GM12878 (cell line): Measurements from ENCODE around the gene LSM12. TPM values are rescaled to one million over a fixed set of nuclear protein-coding genes. Genes with fewer than 3 reads are reported as not detected.

Experiments
- ATF7 ChIP-seq: fragments of 450-650 bp; IDR thresholded peaks from 2 replicates; pipeline ENCODE4 v1.6.1; 2016; ENCODE audit warnings: low read depth, mild to moderate bottlenecking
- BCL3 ChIP-seq: IDR thresholded peaks from 2 replicates; pipeline ENCODE4 v1.6.1; 2011; ENCODE audit warnings: borderline replicate concordance, low read depth, mild to moderate bottlenecking, moderate library complexity, low read length; ENCODE audit not compliant: insufficient read depth, poor library complexity, severe bottlenecking
- BRCA1 ChIP-seq: IDR thresholded peaks from 2 replicates; pipeline ENCODE4 v1.6.1; 2011; ENCODE audit warnings: low read depth, low read length, improper control_type of control experiment
- CHD1 ChIP-seq: IDR thresholded peaks from 2 replicates; pipeline ENCODE4 v1.6.1; 2012; ENCODE audit warnings: low read depth, low read length, improper control_type of control experiment
- CREM ChIP-seq: IDR thresholded peaks from 2 replicates; pipeline ENCODE4 v1.6.1; 2014; ENCODE audit warnings: antibody characterized with exemption, low read depth
- FOXK2 ChIP-seq: fragments of 450-650 bp; IDR thresholded peaks from 2 replicates; pipeline ENCODE4 v1.6.1; 2017; ENCODE audit warnings: mild to moderate bottlenecking, moderate library complexity
- IKZF1 ChIP-seq: fragments of 450-650 bp; conservative IDR thresholded peaks from 2 replicates; pipeline ENCODE4 v1.6.1; 2017; ENCODE audit warnings: antibody characterized with exemption, mild to moderate bottlenecking
- KLF5 ChIP-seq: fragments of 450-650 bp; IDR thresholded peaks from 2 replicates; pipeline ENCODE4 v1.6.1; 2014; ENCODE audit warnings: mild to moderate bottlenecking; ENCODE audit not compliant: partially characterized antibody
- MTA2 ChIP-seq: fragments of 450-650 bp; IDR thresholded peaks from 2 replicates; pipeline ENCODE4 v1.6.1; 2016; ENCODE audit warnings: low read depth, mild to moderate bottlenecking, moderate library complexity
- MYB ChIP-seq: fragments of 150-350 bp; IDR thresholded peaks from 2 replicates; pipeline ENCODE4 v1.6.1; 2014; ENCODE audit warnings: mild to moderate bottlenecking, low read depth, low read length, borderline replicate concordance
- POLR2AphosphoS5 ChIP-seq: IDR thresholded peaks from 2 replicates; pipeline ENCODE4 v1.6.1; 2011; ENCODE audit warnings: mild to moderate bottlenecking, low read length, inconsistent platforms
- RAD51 ChIP-seq: fragments of 450-650 bp; IDR thresholded peaks from 2 replicates; pipeline ENCODE4 v1.6.1; 2016; ENCODE audit warnings: moderate library complexity, mild to moderate bottlenecking, inconsistent platforms
- RCOR1 ChIP-seq: conservative IDR thresholded peaks from 2 replicates; pipeline ENCODE4 v1.6.1; 2012; ENCODE audit warnings: low read depth, low read length, improper control_type of control experiment
- TCF7 ChIP-seq: IDR thresholded peaks from 2 replicates; pipeline ENCODE4 v1.6.1; 2014; ENCODE audit warnings: antibody characterized with exemption, borderline replicate concordance
- USF1 ChIP-seq: IDR thresholded peaks from 2 replicates; pipeline ENCODE4 v1.6.1; 2011; ENCODE audit warnings: borderline replicate concordance, low read depth, mild to moderate bottlenecking, moderate library complexity, mixed read lengths, low read length; ENCODE audit not compliant: insufficient read depth; ENCODE audit errors: extremely low read length
- YBX1 ChIP-seq: fragments of 450-650 bp; IDR thresholded peaks from 2 replicates; pipeline ENCODE4 v1.6.1; 2016; ENCODE audit warnings: antibody characterized with exemption
- ZNF592 ChIP-seq: fragments of 450-650 bp; IDR thresholded peaks from 2 replicates; pipeline ENCODE4 v1.6.1; 2017; ENCODE audit warnings: mild to moderate bottlenecking, moderate library complexity
- ZSCAN29 ChIP-seq: fragments of 450-650 bp; IDR thresholded peaks from 2 replicates; pipeline ENCODE4 v1.6.1; 2017; ENCODE audit warnings: mild to moderate bottlenecking, moderate library complexity
- polyA plus RNA-seq, 11 experiments: library from polyadenylated mRNA; depleted of rRNA in 4 of 11; unstranded in 6 of 11; stranded (reverse) in 5 of 11; fragments of >200 nt; fragmentation: Nextera tagmentation in 4 of 11; fragmentation: Illumina TruSeq in 1 of 11; extraction: Ambion mirVana in 4 of 11; extraction: Trizol in 1 of 11; gene quantifications; 1 replicate in 1 of 11; 2 replicates in 10 of 11; pipeline versions ENCODE4 v1.2.1 to v1.2.3, GENCODE V29; 2011 to 2016; ENCODE audit warnings: inconsistent platforms in 2 of 11, missing spikeins in 2 of 11, low read depth in 1 of 11
- total RNA-seq, 4 experiments: library from RNA; depleted of rRNA in 3 of 4; stranded (reverse); fragments of >200 nt in 3 of 4; fragmentation: Illumina TruSeq in 1 of 4; extraction: Trizol in 1 of 4; gene quantifications; 2 replicates each; pipeline versions ENCODE4 v1.2.1 to v1.2.3, GENCODE V29; 2013 to 2021
- TF ChIP-seq, protein P1 (sequence below): IDR thresholded peaks from 2 replicates; pipeline ENCODE4 v1.6.1; 2011; ENCODE audit warnings: low read depth, mild to moderate bottlenecking, low read length, moderate library complexity, borderline replicate concordance; ENCODE audit errors: extremely low read depth
- TF ChIP-seq, protein P2 (sequence below): IDR thresholded peaks from 2 replicates; pipeline ENCODE4 v1.6.1; 2011; ENCODE audit warnings: mild to moderate bottlenecking, low read depth, low read length, moderate library complexity; ENCODE audit not compliant: insufficient replicate concordance
- TF ChIP-seq, protein P3 (sequence below): IDR thresholded peaks from 2 replicates; pipeline ENCODE4 v1.6.1; 2012; ENCODE audit warnings: low read length, inconsistent platforms

Gene LSM12
- total and polyA plus RNA-seq, 10 of the 15 experiments (the other 5 are each of a cell fraction or from before 2014, with no cell fraction given), result 51.1 to 206 (median 70.8) TPM

DNA sequence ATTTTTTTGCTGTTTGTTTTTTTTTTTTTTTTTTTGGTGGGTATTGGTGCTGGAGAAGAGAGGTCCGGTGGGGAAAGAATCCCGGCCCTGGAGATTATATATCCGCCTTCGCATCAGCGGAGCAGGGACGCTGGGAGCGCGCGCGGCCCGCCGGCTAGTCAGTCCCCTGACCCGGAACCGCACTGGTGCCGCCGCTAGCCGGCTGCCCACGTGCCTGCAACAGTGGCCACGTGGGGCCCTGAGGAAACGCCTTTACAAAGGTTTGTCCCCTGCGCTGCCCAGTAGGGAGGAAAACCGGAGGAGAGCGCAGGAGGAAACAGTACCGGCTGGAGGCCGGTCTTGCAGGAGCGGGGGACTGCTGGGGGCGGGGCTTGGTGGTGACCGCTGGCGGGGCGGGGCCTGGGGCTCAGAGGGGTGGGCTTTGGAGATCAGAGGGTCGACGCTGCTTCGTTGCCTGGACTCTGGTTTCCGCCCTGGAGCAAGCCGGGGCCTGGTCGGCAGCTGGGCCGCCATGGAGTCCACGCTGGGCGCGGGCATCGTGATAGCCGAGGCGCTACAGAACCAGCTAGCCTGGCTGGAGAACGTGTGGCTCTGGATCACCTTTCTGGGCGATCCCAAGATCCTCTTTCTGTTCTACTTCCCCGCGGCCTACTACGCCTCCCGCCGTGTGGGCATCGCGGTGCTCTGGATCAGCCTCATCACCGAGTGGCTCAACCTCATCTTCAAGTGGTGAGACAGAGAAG, 4.2 kb upstream of the LSM12 start, which contains the start of gene G6PC3 (continued):
- TF ChIP-seq ZNF592 (peak; percentile 40; the same call in 1 of the 2 replicates), YBX1 (no peak), BRCA1 (no peak), CREM (no peak; the same call in 1 of the 2 replicates), KLF5 (peak; percentile 46), TCF7 (no peak), USF1 (peak; percentile 97), RCOR1 (no peak), IKZF1 (peak; percentile 90), MTA2 (no peak), RAD51 (peak; percentile 99), ZSCAN29 (no peak), MYB (no peak), POLR2AphosphoS5 (peak; percentile 81), FOXK2 (no peak), CHD1 (no peak), ATF7 (no peak; the same call in 1 of the 2 replicates), BCL3 (no peak)
- TF ChIP-seq, protein P1, sequence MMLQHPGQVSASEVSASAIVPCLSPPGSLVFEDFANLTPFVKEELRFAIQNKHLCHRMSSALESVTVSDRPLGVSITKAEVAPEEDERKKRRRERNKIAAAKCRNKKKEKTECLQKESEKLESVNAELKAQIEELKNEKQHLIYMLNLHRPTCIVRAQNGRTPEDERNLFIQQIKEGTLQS, result peak; percentile 98
- TF ChIP-seq, protein P2, sequence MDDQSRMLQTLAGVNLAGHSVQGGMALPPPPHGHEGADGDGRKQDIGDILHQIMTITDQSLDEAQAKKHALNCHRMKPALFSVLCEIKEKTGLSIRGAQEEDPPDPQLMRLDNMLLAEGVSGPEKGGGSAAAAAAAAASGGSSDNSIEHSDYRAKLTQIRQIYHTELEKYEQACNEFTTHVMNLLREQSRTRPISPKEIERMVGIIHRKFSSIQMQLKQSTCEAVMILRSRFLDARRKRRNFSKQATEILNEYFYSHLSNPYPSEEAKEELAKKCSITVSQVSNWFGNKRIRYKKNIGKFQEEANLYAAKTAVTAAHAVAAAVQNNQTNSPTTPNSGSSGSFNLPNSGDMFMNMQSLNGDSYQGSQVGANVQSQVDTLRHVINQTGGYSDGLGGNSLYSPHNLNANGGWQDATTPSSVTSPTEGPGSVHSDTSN, result peak; percentile 28
- TF ChIP-seq, protein P3, sequence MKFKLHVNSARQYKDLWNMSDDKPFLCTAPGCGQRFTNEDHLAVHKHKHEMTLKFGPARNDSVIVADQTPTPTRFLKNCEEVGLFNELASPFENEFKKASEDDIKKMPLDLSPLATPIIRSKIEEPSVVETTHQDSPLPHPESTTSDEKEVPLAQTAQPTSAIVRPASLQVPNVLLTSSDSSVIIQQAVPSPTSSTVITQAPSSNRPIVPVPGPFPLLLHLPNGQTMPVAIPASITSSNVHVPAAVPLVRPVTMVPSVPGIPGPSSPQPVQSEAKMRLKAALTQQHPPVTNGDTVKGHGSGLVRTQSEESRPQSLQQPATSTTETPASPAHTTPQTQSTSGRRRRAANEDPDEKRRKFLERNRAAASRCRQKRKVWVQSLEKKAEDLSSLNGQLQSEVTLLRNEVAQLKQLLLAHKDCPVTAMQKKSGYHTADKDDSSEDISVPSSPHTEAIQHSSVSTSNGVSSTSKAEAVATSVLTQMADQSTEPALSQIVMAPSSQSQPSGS, result no peak
